GM19324 (cell line): Measurements from ENCODE around the gene HOOK1.
"Not testable (repeated sequence)": the region's sequence is repeated elsewhere in the genome, so short reads cannot be mapped to it uniquely, and the experiment has no call there.

Experiments
- ATAC-seq: cut with Tn5 transposase; IDR thresholded peaks from one replicate; pipeline ENCODE4 v1.9.1; 2021; ENCODE audit warnings: mild to moderate bottlenecking, moderate library complexity; ENCODE audit not compliant: unreplicated experiment, low FRiP score

The HOOK1 gene

GRCh38 chr1:59819566-59820438 is 5.1 kb downstream of the HOOK1 start:
- ATAC-seq = no peak

GRCh38 chr1:59827055-59827643 is 12.4 kb downstream of the HOOK1 start:
- ATAC-seq = no peak

GRCh38 chr1:59828160-59828559 is 13.4 kb downstream of the HOOK1 start:
- no peak for ATAC-seq

GRCh38 chr1:59831529-59831928 is 16.8 kb downstream of the HOOK1 start:
- no peak for ATAC-seq

- ATAC-seq = no peak
These were observed 18.3 kb downstream of the HOOK1 start for GRCh38 chr1:59833022-59833421.

GRCh38 chr1:59833991-59834390 is 19.2 kb downstream of the HOOK1 start:
- ATAC-seq = no peak

- not testable (repeated sequence) for ATAC-seq
These were observed 23.1 kb downstream of the HOOK1 start for GRCh38 chr1:59837857-59838256.

- no peak for ATAC-seq
These were observed 30.3 kb downstream of the HOOK1 start for GRCh38 chr1:59845091-59845490.

- ATAC-seq = no peak
These were observed 31.6 kb downstream of the HOOK1 start for GRCh38 chr1:59846209-59846894.

GRCh38 chr1:59846895-59847282 is 32.1 kb downstream of the HOOK1 start:
- ATAC-seq = no peak

GRCh38 chr1:59852117-59852516 is 37.4 kb downstream of the HOOK1 start:
- ATAC-seq = no peak

GRCh38 chr1:59855297-59855696 is 40.5 kb downstream of the HOOK1 start:
- ATAC-seq = not testable (repeated sequence)

- no peak for ATAC-seq
These were observed 42.1 kb downstream of the HOOK1 start for GRCh38 chr1:59856725-59857338.

GRCh38 chr1:59857679-59858354 is 43.1 kb downstream of the HOOK1 start:
- no peak for ATAC-seq

- no peak for ATAC-seq
These were observed 51.7 kb downstream of the HOOK1 start for GRCh38 chr1:59866462-59866861.

GRCh38 chr1:59871746-59872145 is 57.0 kb downstream of the HOOK1 start:
- no peak for ATAC-seq

GRCh38 chr1:59877108-59877682 is 62.4 kb downstream of the HOOK1 start:
- no peak for ATAC-seq

GRCh38 chr1:59878370-59878769 is 63.6 kb downstream of the HOOK1 start:
- ATAC-seq = no peak

- no peak for ATAC-seq
These were observed 64.8 kb downstream of the HOOK1 start for GRCh38 chr1:59879574-59879973.

- ATAC-seq = no peak
These were observed 65.3 kb downstream of the HOOK1 start for GRCh38 chr1:59879996-59880505.
